ENCODE measurements around the gene EID3. TPM values are rescaled to one million over a fixed set of nuclear protein-coding genes. Genes with fewer than 3 reads are reported as not detected.

Gene EID3
- total RNA-seq, 1 experiment from 2014 or later = 1.4 TPM

DNA sequence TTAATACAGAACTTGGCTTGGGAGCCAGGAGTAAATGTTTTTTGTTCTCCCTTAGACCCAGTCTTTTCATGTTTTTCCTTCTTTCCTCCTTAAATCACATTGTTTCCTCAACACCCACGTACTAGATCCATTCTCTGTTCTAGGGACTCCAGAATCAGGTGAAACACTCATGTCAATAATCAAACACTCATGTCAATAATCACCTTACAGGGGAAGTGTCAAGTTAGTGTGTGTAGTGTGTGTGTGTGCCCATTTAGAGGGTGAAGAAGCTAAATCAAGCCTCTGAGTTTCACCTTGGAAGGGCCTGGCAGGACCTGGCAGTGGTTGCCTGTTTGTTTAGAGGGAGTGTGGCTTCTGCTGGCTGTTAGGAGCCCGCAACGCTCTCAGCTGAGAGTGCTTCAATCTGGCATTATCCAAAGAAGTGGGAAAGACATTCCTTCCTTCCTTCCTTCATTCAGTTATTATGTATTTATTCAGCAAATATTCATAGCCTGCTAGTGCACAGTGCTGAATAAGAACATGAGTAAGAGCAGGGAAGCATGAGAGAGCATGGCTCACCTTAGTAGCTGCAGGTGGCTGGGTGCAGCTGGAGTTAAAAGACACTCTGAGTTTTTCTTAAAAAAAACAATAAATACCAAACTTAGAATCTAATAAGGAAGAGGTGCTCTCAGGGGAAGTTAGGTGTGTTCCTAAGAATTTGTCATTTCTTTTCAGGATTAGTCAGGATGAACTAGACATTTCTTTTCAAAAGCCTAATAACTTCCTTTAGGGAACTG lies 17.6 kb upstream of the EID3 start:
- H2BK120ac ChIP-seq (ENCODE audit: low read depth, low read length, poor library complexity, severe bottlenecking) = no peak overlapping the region
- H3K9me3 Mint-ChIP-seq = peaks cover 2 to 3% of the 10 kb centered on the region in 2 experiments; a peak in 3 of 5 replicates
- H3K4me3 Mint-ChIP-seq = peak overlapping the region in 1 of 2 experiments; percentile 8; a peak in 2 of 5 replicates
- H2BK5ac ChIP-seq (ENCODE audit: insufficient read length, low read length) = no peak overlapping the region
- peak overlapping the region; percentile 45 for H3K18ac ChIP-seq (ENCODE audit: insufficient read length, low read depth, low read length)
- TF ChIP-seq, protein P1, sequence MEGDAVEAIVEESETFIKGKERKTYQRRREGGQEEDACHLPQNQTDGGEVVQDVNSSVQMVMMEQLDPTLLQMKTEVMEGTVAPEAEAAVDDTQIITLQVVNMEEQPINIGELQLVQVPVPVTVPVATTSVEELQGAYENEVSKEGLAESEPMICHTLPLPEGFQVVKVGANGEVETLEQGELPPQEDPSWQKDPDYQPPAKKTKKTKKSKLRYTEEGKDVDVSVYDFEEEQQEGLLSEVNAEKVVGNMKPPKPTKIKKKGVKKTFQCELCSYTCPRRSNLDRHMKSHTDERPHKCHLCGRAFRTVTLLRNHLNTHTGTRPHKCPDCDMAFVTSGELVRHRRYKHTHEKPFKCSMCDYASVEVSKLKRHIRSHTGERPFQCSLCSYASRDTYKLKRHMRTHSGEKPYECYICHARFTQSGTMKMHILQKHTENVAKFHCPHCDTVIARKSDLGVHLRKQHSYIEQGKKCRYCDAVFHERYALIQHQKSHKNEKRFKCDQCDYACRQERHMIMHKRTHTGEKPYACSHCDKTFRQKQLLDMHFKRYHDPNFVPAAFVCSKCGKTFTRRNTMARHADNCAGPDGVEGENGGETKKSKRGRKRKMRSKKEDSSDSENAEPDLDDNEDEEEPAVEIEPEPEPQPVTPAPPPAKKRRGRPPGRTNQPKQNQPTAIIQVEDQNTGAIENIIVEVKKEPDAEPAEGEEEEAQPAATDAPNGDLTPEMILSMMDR (conservative IDR thresholded peaks at IDR 0.05) = no peak
- H4K20me1 ChIP-seq (ENCODE audit: control insufficient read depth, insufficient read depth, insufficient read length) = no peaks in the 10 kb centered on the region
- peaks cover 5% of the 10 kb centered on the region for H3K79me1 ChIP-seq (ENCODE audit: insufficient read depth, low read depth, low read length, poor library complexity, severe bottlenecking)
- no peaks in the 10 kb centered on the region for H3K27me3 ChIP-seq (ENCODE audit: insufficient read depth, low read length)
- H2BK15ac ChIP-seq (ENCODE audit: low read depth, low read length) = no peak overlapping the region
- peak overlapping the region; percentile 5 for H2BK12ac ChIP-seq (ENCODE audit: insufficient read length, low read depth, low read length)
- peaks cover 8% of the 10 kb centered on the region; the same call in 1 of the 2 replicates for H3K4me1 ChIP-seq (ENCODE audit: insufficient read depth, low read length)
- no peak overlapping the region for H4K8ac ChIP-seq (replicated peaks; ENCODE audit: insufficient read length, low read depth, low read length)
- H3K23ac ChIP-seq (ENCODE audit: insufficient read length, low read depth, low read length) = no peak overlapping the region
- H3K27ac ChIP-seq (ENCODE audit: insufficient read length, low read depth, low read length) = no peak overlapping the region
- peaks cover 16% of the 10 kb centered on the region for H3K23me2 ChIP-seq (ENCODE audit: insufficient read length, low read depth, low read length, poor library complexity, severe bottlenecking)
- peak overlapping the region in 2 of 3 experiments; percentile 99; a peak in 4 of 7 replicates for H3K27ac Mint-ChIP-seq
- no peak overlapping the region for H3K14ac ChIP-seq (ENCODE audit: insufficient read depth, low read length)
- no peak overlapping the region for H2AK5ac ChIP-seq (ENCODE audit: insufficient read length, low read length)
- no peak overlapping the region for H3K9ac ChIP-seq (ENCODE audit: extremely low read depth, insufficient read length, low read length)
- H3K79me2 ChIP-seq (ENCODE audit: insufficient read depth, low read length) = peaks cover 16% of the 10 kb centered on the region; the same call in 1 of the 2 replicates
- no CpG with 5 or more reads among the region's 3 CpGs for WGBS (ENCODE audit: extremely low coverage, insufficient read length, low lambda C conversion rate)
- H2BK20ac ChIP-seq (ENCODE audit: low read depth, low read length, poor library complexity, severe bottlenecking) = no peak overlapping the region
- peak overlapping the region; percentile 66 for H2AFZ ChIP-seq (ENCODE audit: low read length)
- no peak overlapping the region for H3T11ph ChIP-seq (ENCODE audit: low read length)
- no peak for DNase-seq
- H3K4me1 Mint-ChIP-seq = peaks cover 29 to 35% of the 10 kb centered on the region in 2 experiments
- H4K5ac ChIP-seq (ENCODE audit: insufficient read length, low read depth, low read length) = no peak overlapping the region
- H3K4ac ChIP-seq (ENCODE audit: low read depth, low read length) = 0 out of 2 replicates have a peak overlapping the region, but pooled peaks have one; percentile 29
- H3K4me2 ChIP-seq (ENCODE audit: insufficient read depth, insufficient read length, low read length) = peak overlapping the region; percentile 89
- H3K9me3 ChIP-seq (ENCODE audit: control insufficient read depth, low read depth, low read length) = no peaks in the 10 kb centered on the region
- no peak overlapping the region for H3K56ac ChIP-seq (ENCODE audit: insufficient read length, low read depth, low read length)
- H4K91ac ChIP-seq (ENCODE audit: insufficient read length, low read depth, low read length) = no peak overlapping the region
- H3K36me3 Mint-ChIP-seq (ENCODE audit: insufficient read depth in 1 of 3, low read depth in 3 of 3) = peaks cover 0 to 3% (median 0%) of the 10 kb centered on the region in 3 experiments; a peak in 3 of 7 replicates
- peaks cover 4% of the 10 kb centered on the region; the same call in 1 of the 2 replicates for H3K27me3 Mint-ChIP-seq (ENCODE audit: low read depth)

Data from H9 (cell line).